Right atrium auricular region (tissue), 2 donors: Measurements from ENCODE around the gene BCO2. TPM values are rescaled to one million over a fixed set of nuclear protein-coding genes. Genes with fewer than 3 reads are reported as not detected.

Source experiments
- DNase-seq: peaks from one replicate; pipeline ENCODE4 v3.0.0-alpha.2; 2019; ENCODE audit warnings: low spot score
- H3K27ac ChIP-seq, 2 donors: fragments of 200-600 bp; sonication (generic); 1 replicate in 1 of 2; 2 replicates in 1 of 2; pipeline ENCODE4 v1.5.1; 2016 to 2019
- H3K27me3 ChIP-seq, 2 donors: fragments of 200-600 bp; sonication (generic); one replicate each; pipeline versions ENCODE4 v1.5.1 to v1.6.0; 2017 to 2019
- H3K36me3 ChIP-seq: fragments of 200-600 bp; sonication (generic); one replicate; pipeline ENCODE4 v1.5.1; 2016
- H3K4me1 ChIP-seq, 2 donors: fragments of 200-600 bp; sonication (generic); one replicate each; pipeline versions ENCODE4 v1.5.1 to v1.6.0; 2017 to 2019
- H3K4me3 ChIP-seq, 2 donors: fragments of 200-600 bp; sonication (generic); 1 replicate in 1 of 2; 2 replicates in 1 of 2; pipeline ENCODE4 v1.5.1; 2017 to 2019; ENCODE audit warnings: mild to moderate bottlenecking in 1 of 2, moderate library complexity in 1 of 2
- H3K9me3 ChIP-seq, 2 donors: fragments of 200-600 bp; sonication (generic); one replicate each; pipeline ENCODE4 v1.5.1; 2019
- total RNA-seq, 2 donors: library from RNA; depleted of rRNA; stranded (reverse); fragments of >200 nt; gene quantifications; one replicate each; pipeline ENCODE4 v1.1.0, GENCODE V29; 2016
- TF ChIP-seq, protein P1 (sequence below), 2 donors: fragments of 200-600 bp; sonication (generic); IDR thresholded peaks; one replicate each; pipeline ENCODE4 v1.5.1; 2019; ENCODE audit warnings: antibody characterized with exemption in 2 of 2

BCO2 gene
- total RNA-seq, 2 donors from 2014 or later, result 40.6 to 44.7 TPM

DNA sequence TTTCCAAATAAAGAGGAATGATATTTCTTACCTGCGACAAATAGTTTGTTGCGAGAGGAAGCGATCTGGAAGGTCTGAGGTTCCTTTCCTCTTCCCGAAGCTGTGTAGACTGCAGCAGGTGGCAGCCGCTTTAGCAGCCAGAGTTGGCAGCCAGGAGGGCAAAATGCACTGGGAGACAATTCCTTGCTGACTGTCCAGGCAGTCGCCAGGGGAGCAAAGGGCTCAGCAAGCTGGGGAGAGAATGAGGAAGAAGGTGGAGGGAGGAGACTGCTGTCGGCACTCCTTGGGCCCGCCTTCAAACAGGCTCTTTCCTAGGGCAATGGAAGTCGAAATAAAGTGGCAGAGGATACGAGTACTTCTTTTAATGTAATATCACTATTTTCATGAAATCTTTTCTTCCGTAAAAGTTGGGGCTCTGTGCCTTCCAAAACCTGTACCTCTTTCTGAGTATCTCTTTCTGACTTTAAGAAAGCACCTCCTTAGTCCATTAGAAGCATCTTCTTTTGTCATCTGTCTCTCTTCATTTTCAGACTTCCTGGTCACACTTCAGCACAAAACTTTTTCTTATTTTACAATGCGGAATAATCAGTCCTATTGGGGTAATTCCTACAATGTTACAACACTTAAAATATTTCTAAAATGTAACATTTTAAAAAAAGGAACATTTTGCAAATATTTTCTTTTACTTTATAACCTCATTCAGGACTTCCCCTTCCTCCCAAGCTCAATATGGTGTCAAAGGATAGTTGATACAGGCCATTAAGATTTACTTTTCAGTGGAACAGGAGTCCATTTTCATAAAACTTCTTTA, 11.2 kb upstream of the BCO2 start, which contains the start of gene IL18:
Gene IL18 (minus strand): TSS at position 220 of the 811 bp plus-strand sequence. CDS start 9,041 bp downstream, outside the sequence.
- H3K4me3 ChIP-seq, result peak within 1 kb of the TSS in 1 of 2 donors; percentile 29
- H3K27me3 ChIP-seq, result no peaks in the 10 kb centered on the region
- TF ChIP-seq, protein P1, sequence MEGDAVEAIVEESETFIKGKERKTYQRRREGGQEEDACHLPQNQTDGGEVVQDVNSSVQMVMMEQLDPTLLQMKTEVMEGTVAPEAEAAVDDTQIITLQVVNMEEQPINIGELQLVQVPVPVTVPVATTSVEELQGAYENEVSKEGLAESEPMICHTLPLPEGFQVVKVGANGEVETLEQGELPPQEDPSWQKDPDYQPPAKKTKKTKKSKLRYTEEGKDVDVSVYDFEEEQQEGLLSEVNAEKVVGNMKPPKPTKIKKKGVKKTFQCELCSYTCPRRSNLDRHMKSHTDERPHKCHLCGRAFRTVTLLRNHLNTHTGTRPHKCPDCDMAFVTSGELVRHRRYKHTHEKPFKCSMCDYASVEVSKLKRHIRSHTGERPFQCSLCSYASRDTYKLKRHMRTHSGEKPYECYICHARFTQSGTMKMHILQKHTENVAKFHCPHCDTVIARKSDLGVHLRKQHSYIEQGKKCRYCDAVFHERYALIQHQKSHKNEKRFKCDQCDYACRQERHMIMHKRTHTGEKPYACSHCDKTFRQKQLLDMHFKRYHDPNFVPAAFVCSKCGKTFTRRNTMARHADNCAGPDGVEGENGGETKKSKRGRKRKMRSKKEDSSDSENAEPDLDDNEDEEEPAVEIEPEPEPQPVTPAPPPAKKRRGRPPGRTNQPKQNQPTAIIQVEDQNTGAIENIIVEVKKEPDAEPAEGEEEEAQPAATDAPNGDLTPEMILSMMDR (IDR thresholded peaks at IDR 0.05), result no peak
- peaks cover 0 to 8% of the 10 kb centered on the region in 2 donors for H3K4me1 ChIP-seq
- H3K36me3 ChIP-seq, result no peaks in the 10 kb centered on the region
- no peak within 1 kb of the TSS for H3K27ac ChIP-seq
- no peaks in the 10 kb centered on the region for H3K9me3 ChIP-seq
- DNase-seq, result no peak

DNA sequence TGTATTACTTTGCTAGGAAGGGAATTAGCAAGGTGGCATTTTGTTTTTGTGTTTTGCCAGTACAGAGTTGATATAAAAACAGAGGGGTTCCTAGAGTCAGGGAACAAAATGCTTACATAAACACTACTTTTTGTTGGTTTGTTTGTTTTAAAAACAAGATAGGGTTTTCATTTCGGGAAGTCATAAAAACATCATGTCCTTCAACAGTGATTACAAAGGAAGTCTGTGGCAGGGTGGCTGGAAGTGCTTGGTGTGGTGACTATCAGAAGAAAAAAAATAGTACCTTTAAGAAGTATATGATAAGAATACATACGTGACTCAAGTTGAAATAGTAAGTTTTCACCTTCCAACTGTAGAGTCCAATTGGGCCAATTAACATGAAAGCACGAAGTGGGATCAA, 10.3 kb upstream of the BCO2 start:
- no peaks in the 10 kb centered on the region for H3K36me3 ChIP-seq
- peaks cover 0 to 8% of the 10 kb centered on the region in 2 donors for H3K4me1 ChIP-seq
- H3K27ac ChIP-seq, result no peak overlapping the region
- TF ChIP-seq, protein P1 (IDR thresholded peaks at IDR 0.05), result no peak
- no peaks in the 10 kb centered on the region for H3K9me3 ChIP-seq
- no peak overlapping the region for H3K4me3 ChIP-seq
- no peaks in the 10 kb centered on the region for H3K27me3 ChIP-seq
- no peak for DNase-seq

DNA sequence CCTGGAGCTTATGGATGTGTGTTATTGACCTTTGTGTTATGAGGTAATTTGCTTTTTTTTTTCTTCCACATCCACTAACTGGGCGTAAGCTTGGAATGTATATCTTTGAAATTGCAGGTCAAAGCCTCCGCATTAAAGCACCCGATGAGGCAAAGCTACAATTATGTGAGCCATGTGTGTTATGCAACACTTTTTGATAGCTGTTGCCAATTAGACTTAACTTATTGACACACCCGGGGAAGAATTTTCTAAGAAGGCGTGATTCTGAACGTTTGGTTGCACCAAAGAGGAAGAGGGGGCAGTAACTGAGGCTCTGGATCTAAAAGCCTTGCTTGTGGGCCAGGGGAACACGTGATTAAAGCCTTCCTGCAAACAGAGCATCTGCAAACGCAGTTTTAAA, 8.8 kb upstream of the BCO2 start:
- H3K4me3 ChIP-seq, result no peak overlapping the region
- no peaks in the 10 kb centered on the region for H3K27me3 ChIP-seq
- DNase-seq, result no peak
- peaks cover 0 to 8% of the 10 kb centered on the region in 2 donors for H3K4me1 ChIP-seq
- no peaks in the 10 kb centered on the region for H3K36me3 ChIP-seq
- no peak overlapping the region for H3K27ac ChIP-seq
- TF ChIP-seq, protein P1 (IDR thresholded peaks at IDR 0.05), result no peak
- H3K9me3 ChIP-seq, result no peaks in the 10 kb centered on the region

DNA sequence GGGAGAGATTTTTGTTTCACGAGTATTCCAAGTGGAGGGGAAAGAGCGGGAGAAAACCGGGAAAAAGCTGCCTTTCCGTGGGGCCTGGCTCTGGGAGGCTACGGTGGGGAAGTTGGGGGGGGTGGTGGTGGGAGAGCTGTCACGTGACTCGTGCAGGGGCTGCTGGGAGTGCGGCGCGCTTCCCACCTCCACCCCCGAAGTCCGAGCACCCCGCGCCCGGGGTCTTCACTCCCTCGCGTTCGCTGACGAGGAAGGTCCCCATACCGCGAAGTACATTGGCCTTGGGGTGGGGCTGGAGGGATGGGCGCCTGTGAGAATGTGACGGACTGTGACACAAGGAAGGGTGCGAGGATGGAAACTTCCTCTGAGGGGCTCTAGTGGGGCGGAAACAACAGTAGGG, 8.2 kb upstream of the BCO2 start, which contains the start of gene TEX12:
Gene TEX12 (plus strand): TSS at position 228 of the 400 bp plus-strand sequence. CDS start 1,897 bp downstream, outside the sequence.
- H3K27me3 ChIP-seq, result no peaks in the 10 kb centered on the region
- peaks cover 0 to 8% of the 10 kb centered on the region in 2 donors for H3K4me1 ChIP-seq
- no peak within 1 kb of the TSS for H3K4me3 ChIP-seq
- no peaks in the 10 kb centered on the region for H3K36me3 ChIP-seq
- H3K27ac ChIP-seq, result no peak within 1 kb of the TSS
- TF ChIP-seq, protein P1 (IDR thresholded peaks at IDR 0.05), result no peak
- H3K9me3 ChIP-seq, result no peaks in the 10 kb centered on the region
- no peak for DNase-seq

DNA sequence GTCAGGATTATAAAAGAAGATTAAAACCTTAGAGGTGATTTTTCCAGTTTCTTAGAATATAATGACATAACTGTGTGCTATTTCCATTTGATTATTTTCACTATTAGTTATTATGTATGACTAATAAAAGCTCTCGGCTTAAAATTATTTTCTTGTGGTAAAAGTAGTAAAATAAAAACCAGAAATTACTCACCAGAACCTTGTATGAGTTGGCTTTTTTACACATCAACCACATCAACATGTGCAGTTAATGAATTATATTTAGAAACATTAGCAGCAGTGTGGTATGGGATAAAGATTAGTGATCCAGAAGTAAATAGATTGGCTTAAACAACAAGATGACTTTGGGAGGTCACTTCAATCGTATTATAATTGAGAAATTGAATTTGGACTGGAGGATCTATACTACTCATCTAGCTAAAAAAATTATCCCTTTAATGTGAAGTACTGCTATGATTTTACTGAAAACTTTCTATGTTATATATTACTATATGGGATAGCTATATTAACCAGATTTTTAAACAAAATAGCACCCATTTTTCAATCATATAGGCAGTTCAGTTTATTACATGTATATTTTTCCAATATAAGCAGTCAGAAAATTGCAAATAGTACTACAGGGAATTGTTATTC, 2.8 kb upstream of the BCO2 start:
- peaks cover 0 to 11% of the 10 kb centered on the region in 2 donors for H3K4me1 ChIP-seq
- H3K27ac ChIP-seq, result peak overlapping the region; percentile 33 to 86
- TF ChIP-seq, protein P1 (IDR thresholded peaks at IDR 0.05), result no peak
- no peak overlapping the region for H3K4me3 ChIP-seq
- no peaks in the 10 kb centered on the region for H3K9me3 ChIP-seq
- H3K27me3 ChIP-seq, result no peaks in the 10 kb centered on the region
- no peaks in the 10 kb centered on the region for H3K36me3 ChIP-seq
- DNase-seq, result no peak
